H1 (cell line): Measurements from ENCODE around the gene GULP1. TPM values are rescaled to one million over a fixed set of nuclear protein-coding genes. Genes with fewer than 3 reads are reported as not detected.

Experiments used
- CTCF ChIA-PET: fragments of 300-600 bp; sonication (Branson Sonifier 250); formaldehyde crosslinking; loops from one replicate; lab custom pipeline; 2021; ENCODE audit not compliant: partially characterized antibody; lab: Charles Lee
- POLR2A ChIA-PET: fragments of 300-600 bp; sonication (Branson Sonifier 250); formaldehyde crosslinking; loops from one replicate; lab custom pipeline; 2021; ENCODE audit warnings: inconsistent platforms; ENCODE audit not compliant: partially characterized antibody; lab: Charles Lee
- DNase-seq, 2 experiments: peaks; one replicate each; pipeline versions ENCODE4 v3.0.0 to v3.0.0-alpha.2; 2010 to 2022; ENCODE audit warnings: low spot score in 2 of 2, low read depth in 1 of 2, mixed read lengths in 1 of 2
- FAIRE-seq: peaks from 2 replicates; lab custom pipeline; 2011; peaks lifted over from hg19 to GRCh38; lab: Jason Lieb, UNC
- H2AFZ ChIP-seq: 2 replicates; pipeline ENCODE4 v1.8.1; 2012; ENCODE audit warnings: low read length, inconsistent platforms
- H2AK5ac ChIP-seq: 2 replicates; pipeline ENCODE4 v1.6.1; 2013; ENCODE audit warnings: low read depth, low read length
- H2BK120ac ChIP-seq: replicated peaks from 2 replicates; pipeline ENCODE3; 2013; ENCODE audit warnings: low read depth, low read length, inconsistent platforms
- H2BK12ac ChIP-seq: 2 replicates; pipeline ENCODE4 v1.6.1; 2013; ENCODE audit warnings: low read depth, low read length
- H2BK15ac ChIP-seq: 2 replicates; pipeline ENCODE4 v1.6.1; 2013; ENCODE audit warnings: low read length
- H2BK20ac ChIP-seq: 2 replicates; pipeline ENCODE4 v1.6.1; 2013; ENCODE audit warnings: low read length
- H2BK5ac ChIP-seq: 2 replicates; pipeline ENCODE4 v1.6.1; 2013; ENCODE audit warnings: low read depth, low read length
- H3K14ac ChIP-seq: 2 replicates; pipeline ENCODE4 v1.6.1; 2013; ENCODE audit warnings: inconsistent platforms; ENCODE audit not compliant: insufficient read length
- H3K18ac ChIP-seq: 2 replicates; pipeline ENCODE4 v1.6.1; 2013; ENCODE audit warnings: low read length; ENCODE audit errors: extremely low read depth
- H3K23ac ChIP-seq: 2 replicates; pipeline ENCODE4 v1.6.1; 2013; ENCODE audit warnings: inconsistent platforms; ENCODE audit not compliant: insufficient read length
- H3K23me2 ChIP-seq: 2 replicates; pipeline ENCODE4 v1.6.1; 2013; ENCODE audit warnings: low read depth, low read length
- H3K27ac ChIP-seq: 2 replicates; pipeline ENCODE4 v1.6.1; 2011; ENCODE audit warnings: low read depth, low read length, inconsistent platforms
- H3K27me3 ChIP-seq, 4 experiments: replicated peaks in 1 of 4; 1 replicate in 1 of 4; 2 replicates in 3 of 4; pipeline versions ENCODE4 v1.6.1 to v1.8.1; 2011 to 2013; ENCODE audit warnings: low read length in 3 of 4, mild to moderate bottlenecking in 3 of 4, inconsistent platforms in 2 of 4, mixed read lengths in 2 of 4, moderate library complexity in 1 of 4; ENCODE audit not compliant: control insufficient read depth in 3 of 4, insufficient read depth in 3 of 4; ENCODE audit errors: extremely low read depth in 1 of 4
- H3K36me3 ChIP-seq, 4 experiments: 2 replicates each; pipeline versions ENCODE4 v1.6.1 to v1.8.1; 2011 to 2013; ENCODE audit warnings: mild to moderate bottlenecking in 4 of 4, low read length in 3 of 4, moderate library complexity in 2 of 4, control low read depth in 1 of 4, inconsistent platforms in 1 of 4; ENCODE audit not compliant: insufficient read depth in 4 of 4, control insufficient read depth in 2 of 4
- H3K4ac ChIP-seq: replicated peaks from 2 replicates; pipeline ENCODE3; 2013; ENCODE audit warnings: low read length, low read depth, mixed read lengths, inconsistent platforms; ENCODE audit not compliant: insufficient read length
- H3K4me1 ChIP-seq, 4 experiments: replicated peaks in 1 of 4; 1 replicate in 1 of 4; 2 replicates in 3 of 4; pipeline versions ENCODE4 v1.6.1 to v1.8.1; 2011 to 2013; ENCODE audit warnings: low read length in 3 of 4, inconsistent platforms in 2 of 4, mixed read lengths in 1 of 4; ENCODE audit not compliant: insufficient read depth in 4 of 4, control insufficient read depth in 3 of 4
- H3K4me2 ChIP-seq, 2 experiments: 2 replicates each; pipeline versions ENCODE4 v1.6.1 to v1.8.1; 2011 to 2013; ENCODE audit warnings: low read depth in 2 of 2, low read length in 2 of 2, control low read depth in 1 of 2, inconsistent platforms in 1 of 2, mild to moderate bottlenecking in 1 of 2; ENCODE audit not compliant: insufficient read depth in 1 of 2
- H3K4me3 ChIP-seq, 4 experiments: fragments of 200-600, 300-600 bp in 1 of 4; sonication (generic), shearing (Covaris generic), sonication (Bioruptor Twin) in 1 of 4; 2 replicates each; pipeline versions ENCODE4 v1.5.1 to v1.8.1; 2011 to 2016; ENCODE audit warnings: low read length in 4 of 4, low read depth in 3 of 4, control low read depth in 2 of 4, inconsistent platforms in 2 of 4, mild to moderate bottlenecking in 2 of 4, mixed read lengths in 1 of 4, moderate library complexity in 1 of 4; ENCODE audit not compliant: insufficient read depth in 2 of 4; ENCODE audit errors: extremely low read depth in 1 of 4
- H3K56ac ChIP-seq: replicated peaks from 2 replicates; pipeline ENCODE3; 2013; ENCODE audit warnings: low read depth, mild to moderate bottlenecking, mixed read lengths, low read length, inconsistent platforms; ENCODE audit not compliant: insufficient read length
- H3K79me1 ChIP-seq: 2 replicates; pipeline ENCODE4 v1.6.1; 2013; ENCODE audit warnings: low read depth, low read length, control low read depth
- H3K79me2 ChIP-seq, 2 experiments: 2 replicates each; pipeline versions ENCODE4 v1.6.1 to v1.8.1; 2012 to 2013; ENCODE audit warnings: low read length in 2 of 2, mild to moderate bottlenecking in 2 of 2, inconsistent platforms in 1 of 2; ENCODE audit not compliant: insufficient read depth in 2 of 2, control insufficient read depth in 1 of 2
- H3K9ac ChIP-seq, 4 experiments: replicated peaks in 1 of 4; 1 replicate in 1 of 4; 2 replicates in 3 of 4; pipeline versions ENCODE4 v1.6.1 to v1.8.1; 2011 to 2013; ENCODE audit warnings: low read depth in 3 of 4, low read length in 3 of 4, control low read depth in 2 of 4, mild to moderate bottlenecking in 2 of 4, moderate library complexity in 2 of 4, inconsistent platforms in 1 of 4; ENCODE audit errors: extremely low read depth in 1 of 4
- H3K9me3 ChIP-seq, 2 experiments: 2 replicates each; pipeline versions ENCODE4 v1.6.1 to v1.8.1; 2012 to 2013; ENCODE audit warnings: mild to moderate bottlenecking in 2 of 2, moderate library complexity in 2 of 2, control low read depth in 1 of 2, inconsistent platforms in 1 of 2, low read depth in 1 of 2, low read length in 1 of 2, mixed read lengths in 1 of 2; ENCODE audit not compliant: insufficient read depth in 2 of 2
- H4K20me1 ChIP-seq, 2 experiments: replicated peaks in 1 of 2; 2 replicates each; pipeline versions ENCODE3 to v1.8.1; 2011 to 2013; ENCODE audit warnings: inconsistent platforms in 2 of 2, low read length in 2 of 2, mild to moderate bottlenecking in 1 of 2; ENCODE audit not compliant: insufficient read depth in 2 of 2, control insufficient read depth in 1 of 2
- H4K5ac ChIP-seq: 2 replicates; pipeline ENCODE4 v1.6.1; 2013; ENCODE audit warnings: low read length, low read depth, mixed read lengths, inconsistent platforms; ENCODE audit not compliant: insufficient read length
- H4K8ac ChIP-seq: 2 replicates; pipeline ENCODE4 v1.8.0; 2013; ENCODE audit warnings: mild to moderate bottlenecking, moderate library complexity, low read length, inconsistent platforms; ENCODE audit not compliant: insufficient read depth; ENCODE audit errors: extremely low read depth
- H4K91ac ChIP-seq: replicated peaks from 2 replicates; pipeline ENCODE3; 2013; ENCODE audit warnings: low read length, mixed read lengths, inconsistent platforms; ENCODE audit not compliant: insufficient read length
- ATF3 ChIP-seq: IDR thresholded peaks from 2 replicates; pipeline ENCODE4 v1.6.1; 2011; ENCODE audit warnings: low read depth, mild to moderate bottlenecking, low read length; ENCODE audit not compliant: insufficient read depth
- BCL11A ChIP-seq, 2 experiments: IDR thresholded peaks; one replicate each; pipeline ENCODE4 v1.6.1; 2011; ENCODE audit warnings: low read depth in 2 of 2, low read length in 2 of 2, mild to moderate bottlenecking in 2 of 2
- CEBPB ChIP-seq: IDR thresholded peaks from 2 replicates; pipeline ENCODE4 v1.6.1; 2012; ENCODE audit warnings: low read depth, low read length
- MAX ChIP-seq: IDR thresholded peaks from 2 replicates; pipeline ENCODE4 v1.6.1; 2012; ENCODE audit warnings: inconsistent platforms
- PHF8 ChIP-seq: fragments of 200-600 bp; sonication (generic); conservative IDR thresholded peaks from 2 replicates; pipeline ENCODE4 v1.7.1; 2012; ENCODE audit warnings: low read depth, mild to moderate bottlenecking, inconsistent platforms, low read length, moderate library complexity
- SRF ChIP-seq: IDR thresholded peaks from 2 replicates; pipeline ENCODE4 v1.6.1; 2011; ENCODE audit warnings: mild to moderate bottlenecking, low read depth, low read length, moderate library complexity
- TEAD4 ChIP-seq: IDR thresholded peaks from 2 replicates; pipeline ENCODE4 v1.6.1; 2012; ENCODE audit warnings: low read depth, low read length, inconsistent platforms, mixed read lengths
- WGBS, 2 experiments: shearing (Covaris generic) in 1 of 2; methylation state at CpG; one replicate each; pipeline versions ENCODE4 v1.1.6 to v1.1.7; 2013 to 2015; ENCODE audit warnings: low lambda C conversion rate in 2 of 2, mixed read lengths in 2 of 2, inconsistent platforms in 1 of 2, low coverage in 1 of 2, missing lambda C conversion rate in 1 of 2; ENCODE audit not compliant: insufficient replicate concordance in 2 of 2, insufficient coverage in 1 of 2, insufficient read length in 1 of 2; ENCODE audit errors: extremely low coverage in 1 of 2, missing lambda C conversion rate in 1 of 2; 5-methylcytosine and 5-hydroxymethylcytosine counted together
- polyA plus RNA-seq, 7 experiments: library from polyadenylated mRNA; depleted of rRNA in 3 of 7; stranded (reverse) in 5 of 7; unstranded in 2 of 7; fragments of >200 nt in 5 of 7; fragments of 200-250 nt in 2 of 7; gene quantifications; 1 replicate in 5 of 7; 2 replicates in 1 of 7; 4 replicates in 1 of 7; pipeline versions ENCODE4 v1.2.1 to v1.2.3, GENCODE V29; 2011 to 2013; ENCODE audit warnings: missing spikeins in 2 of 7, mixed read lengths in 2 of 7
- total RNA-seq: library from RNA; stranded (reverse); fragmentation: NEBNext Ultra II Directional; extraction: Animal tissue kit (Norgen Biotek cat#: 25700); gene quantifications from 2 replicates; pipeline ENCODE4 v1.2.1, GENCODE V29; 2021

GULP1 gene
- total and polyA plus RNA-seq, 2 of the 8 experiments (the other 6 are each of a cell fraction or from before 2014, with no cell fraction given) = 69.7 to 139 TPM

DNA sequence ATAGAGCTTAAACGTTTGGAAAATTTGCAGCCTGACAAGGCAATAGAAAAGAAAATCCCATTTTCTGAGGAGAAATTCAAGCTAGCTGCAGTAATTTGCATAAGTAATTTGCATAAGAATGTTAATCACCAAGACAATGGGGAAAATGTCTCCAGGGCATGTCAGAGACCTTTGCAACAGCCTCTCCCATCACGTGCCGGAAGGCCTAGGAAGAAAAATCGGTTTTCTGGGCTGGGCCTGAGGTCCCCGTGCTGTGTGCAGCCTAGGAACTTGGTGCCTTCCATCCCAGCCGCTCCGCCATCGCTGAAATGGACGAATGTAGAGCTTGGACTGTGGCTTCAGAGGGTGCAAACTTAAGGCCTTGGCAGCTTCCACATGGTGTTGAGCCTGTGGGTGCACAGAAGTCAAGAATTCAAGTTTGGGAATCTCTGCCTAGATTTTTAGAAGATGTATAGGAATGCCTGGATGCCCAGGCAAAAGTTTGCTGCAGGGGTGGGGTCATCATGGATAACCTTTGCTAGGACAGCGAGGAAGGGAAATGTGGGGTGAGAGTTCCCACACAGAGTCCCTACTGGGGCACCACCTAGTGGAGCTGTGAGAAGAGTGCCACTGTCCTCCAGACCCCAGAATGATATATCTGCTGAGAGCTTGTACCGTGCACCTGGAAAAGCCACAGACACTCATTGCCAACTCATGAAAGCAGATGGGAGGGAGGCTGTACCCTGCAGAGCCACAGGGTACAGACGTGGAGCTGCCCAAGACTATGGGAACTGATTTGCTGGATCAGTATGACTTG lies 164.6 kb downstream of the GULP1 start:
- Histone ChIP-seq H3K36me3 (peaks cover 0 to 27% (median 2%) of the 10 kb centered on the region in 4 experiments; a peak in 2 of 8 replicates), H2BK5ac (peak overlapping the region; percentile 86), H3K4ac (peak overlapping the region; percentile 73), H3K4me1 (peaks cover 0 to 21% (median 7%) of the 10 kb centered on the region in 4 experiments; a peak in 4 of 7 replicates), H2BK12ac (peak overlapping the region; percentile 94), H3K27ac (peak overlapping the region; percentile 93), H3K23ac (no peak overlapping the region), H2BK15ac (no peak overlapping the region), H3K4me3 (peak overlapping the region in 1 of 4 experiments; percentile 44; a peak in 1 of 8 replicates), H2AK5ac (peak overlapping the region; percentile 96), H3K9me3 (peaks cover 0 to 5% of the 10 kb centered on the region in 2 experiments; a peak in 2 of 4 replicates), H2BK120ac (peak overlapping the region; percentile 98), H3K79me2 (peaks cover 0 to 74% of the 10 kb centered on the region in 2 experiments; a peak in 3 of 4 replicates), H2BK20ac (no peak overlapping the region; the same call in 1 of the 2 replicates), H3K4me2 (peak overlapping the region; percentile 2 to 53; a peak in 3 of 4 replicates), H4K5ac (peak overlapping the region; percentile 54), H3K23me2 (no peaks in the 10 kb centered on the region), H3K18ac (peak overlapping the region; percentile 84), H2AFZ (no peak overlapping the region), H4K91ac (peak overlapping the region; percentile 97), H4K8ac (peak overlapping the region; percentile 96; the same call in 1 of the 2 replicates), H3K56ac (peak overlapping the region; percentile 1), H3K27me3 (no peaks in the 10 kb centered on the region), H3K14ac (no peak overlapping the region), H3K79me1 (no peaks in the 10 kb centered on the region), H4K20me1 (no peaks in the 10 kb centered on the region), H3K9ac (peak overlapping the region in 1 of 4 experiments; percentile 50; a peak in 2 of 7 replicates)
- CTCF ChIA-PET = interaction anchor here (0.6 to 1.5 kb wide), 12 partner anchors 9 to 1667 kb away, joined by 3 to 5 read pairs (median 3); no protein-coding TSS in a partner anchor
- peak in 1 of 2 experiments; percentile 43 for DNase-seq
- POLR2A ChIA-PET = interaction anchor here (1.0 to 1.6 kb wide), 5 partner anchors 9 to 164 kb away, joined by 3 to 8 read pairs (median 4); partner anchors contain the start of gene GULP1
- FAIRE-seq = peak; percentile 90
- WGBS, 2 experiments = 48% methylated on average over 12 of the region's 12 CpGs; no CpG with 5 or more reads in 1 of the 2 experiments
- TF ChIP-seq TEAD4 (peak; percentile 82), CEBPB (peak; percentile 51; the same call in 1 of the 2 replicates), BCL11A (IDR thresholded peaks at IDR 0.05; ENCODE audit: low read depth in 2 of 2, low read length in 2 of 2) (no peak), MAX (peak; percentile 88), PHF8 (no peak), SRF (no peak), ATF3 (0 out of 2 replicates have a peak, but pooled peaks have one; percentile 28)
